ENCODE results near the gene VWA3B. TPM values are rescaled to one million over a fixed set of nuclear protein-coding genes. Genes with fewer than 3 reads are reported as not detected.

Gene VWA3B
- total RNA-seq, 4 donors from 2014 or later: 0.30 to 6.1 (median 2.5) TPM; not detected in 1

DNA sequence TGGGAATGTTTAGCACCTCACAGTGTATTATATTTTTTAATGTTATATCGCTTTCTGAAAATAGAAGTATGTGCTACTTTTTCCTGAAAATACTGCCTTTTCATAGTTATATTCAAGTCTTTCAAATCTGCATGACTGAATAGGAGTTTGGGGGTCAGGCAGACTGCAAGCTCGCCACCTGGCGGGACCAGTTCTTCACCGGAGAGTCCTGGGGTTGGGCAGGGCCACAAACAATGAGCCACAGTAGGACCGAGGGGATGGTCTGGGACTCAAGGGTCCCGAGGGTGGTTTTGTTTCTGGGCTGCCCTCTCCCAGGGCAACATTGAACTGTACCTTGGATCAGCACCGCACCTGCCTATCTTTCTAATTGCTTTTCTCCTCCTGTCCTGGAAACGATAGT is 70.6 kb downstream of the VWA3B start:
- no peak overlapping the region for H3K27ac ChIP-seq
- WGBS, 2 donors: 74 to 80% methylated on average over 8 of the region's 8 CpGs

DNA sequence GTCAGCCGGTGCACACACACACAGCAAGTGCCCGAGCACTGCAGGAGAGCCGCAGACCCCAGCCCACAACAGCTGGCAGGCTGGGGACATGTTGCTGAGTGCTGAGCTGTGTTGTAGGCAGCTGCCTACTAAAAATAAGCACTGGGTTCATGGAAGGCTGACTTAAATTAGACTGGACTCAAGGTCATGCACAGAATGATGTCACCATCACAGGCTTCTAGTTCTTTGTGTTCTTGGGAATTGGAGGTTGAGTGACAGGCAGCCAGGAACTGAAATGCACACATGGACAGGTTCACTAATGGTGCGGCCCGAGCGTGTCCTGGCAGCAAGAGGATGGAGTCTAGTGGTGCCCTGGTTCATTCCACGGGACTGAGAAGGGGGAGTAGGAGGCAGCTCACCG is 71.3 kb downstream of the VWA3B start:
- no peak overlapping the region for H3K27ac ChIP-seq
- no peak for TF ChIP-seq EP300 (IDR thresholded peaks at IDR 0.05)
- TF ChIP-seq, protein P1, sequence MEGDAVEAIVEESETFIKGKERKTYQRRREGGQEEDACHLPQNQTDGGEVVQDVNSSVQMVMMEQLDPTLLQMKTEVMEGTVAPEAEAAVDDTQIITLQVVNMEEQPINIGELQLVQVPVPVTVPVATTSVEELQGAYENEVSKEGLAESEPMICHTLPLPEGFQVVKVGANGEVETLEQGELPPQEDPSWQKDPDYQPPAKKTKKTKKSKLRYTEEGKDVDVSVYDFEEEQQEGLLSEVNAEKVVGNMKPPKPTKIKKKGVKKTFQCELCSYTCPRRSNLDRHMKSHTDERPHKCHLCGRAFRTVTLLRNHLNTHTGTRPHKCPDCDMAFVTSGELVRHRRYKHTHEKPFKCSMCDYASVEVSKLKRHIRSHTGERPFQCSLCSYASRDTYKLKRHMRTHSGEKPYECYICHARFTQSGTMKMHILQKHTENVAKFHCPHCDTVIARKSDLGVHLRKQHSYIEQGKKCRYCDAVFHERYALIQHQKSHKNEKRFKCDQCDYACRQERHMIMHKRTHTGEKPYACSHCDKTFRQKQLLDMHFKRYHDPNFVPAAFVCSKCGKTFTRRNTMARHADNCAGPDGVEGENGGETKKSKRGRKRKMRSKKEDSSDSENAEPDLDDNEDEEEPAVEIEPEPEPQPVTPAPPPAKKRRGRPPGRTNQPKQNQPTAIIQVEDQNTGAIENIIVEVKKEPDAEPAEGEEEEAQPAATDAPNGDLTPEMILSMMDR (IDR thresholded peaks at IDR 0.05): no peak
- no peak for TF ChIP-seq POLR2A (IDR thresholded peaks at IDR 0.05)
- 78 to 83% methylated on average over 8 of the region's 8 CpGs for WGBS, 2 donors

More for the DNA sequence above, 70.6 kb downstream of the VWA3B start:
- Histone ChIP-seq H3K27me3 (no peaks in the 10 kb centered on the region), H3K36me3 (no peaks in the 10 kb centered on the region), H3K4me3 (no peak overlapping the region), H3K9me3 (no peaks in the 10 kb centered on the region), H3K4me1 (peaks cover 0 to 28% (median 5%) of the 10 kb centered on the region in 4 donors)
- TF ChIP-seq EP300 (IDR thresholded peaks at IDR 0.05) (no peak), POLR2A (IDR thresholded peaks at IDR 0.05) (no peak)
- TF ChIP-seq, protein P1 (IDR thresholded peaks at IDR 0.05): no peak
- DNase-seq (ENCODE audit: low spot score in 2 of 2): no peak

DNA sequence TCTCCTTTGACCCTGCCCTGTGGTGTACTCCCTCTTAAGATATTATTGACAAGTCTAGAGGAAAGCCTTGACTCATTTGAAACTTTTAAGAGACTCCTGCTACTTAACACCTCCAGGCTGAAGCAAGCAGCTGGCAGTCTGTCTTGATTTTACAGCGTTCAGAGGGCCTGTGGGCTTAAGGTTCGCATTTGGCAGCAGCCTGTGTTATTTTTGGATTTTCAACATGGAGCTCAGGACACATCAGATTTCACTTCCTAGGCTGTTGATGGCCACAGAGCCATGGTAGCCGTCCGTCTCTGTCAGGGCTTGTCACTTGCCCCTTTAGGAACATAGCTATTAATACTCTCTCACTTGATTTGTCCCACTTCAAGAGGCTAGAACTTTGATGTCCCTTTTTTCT is 73.6 kb downstream of the VWA3B start:
- H3K4me1 ChIP-seq: peaks cover 0 to 35% (median 7%) of the 10 kb centered on the region in 4 donors
- TF ChIP-seq POLR2A (IDR thresholded peaks at IDR 0.05) (no peak), EP300 (IDR thresholded peaks at IDR 0.05) (peak in 1 of 2 donors; percentile 14)
- no peaks in the 10 kb centered on the region for H3K27me3 ChIP-seq
- peak overlapping the region in 2 of 4 donors; percentile 23 to 46 for H3K27ac ChIP-seq
- peak in 1 of 2 donors; percentile 28 for DNase-seq (ENCODE audit: low spot score in 2 of 2)
- H3K36me3 ChIP-seq: no peaks in the 10 kb centered on the region
- no peak overlapping the region for H3K4me3 ChIP-seq
- 60 to 70% methylated on average over 4 of the region's 4 CpGs for WGBS, 2 donors
- H3K9me3 ChIP-seq: no peaks in the 10 kb centered on the region

More for the DNA sequence above, 71.3 kb downstream of the VWA3B start:
- H3K4me1 ChIP-seq: peaks cover 0 to 35% (median 7%) of the 10 kb centered on the region in 4 donors
- DNase-seq (ENCODE audit: low spot score in 2 of 2): no peak
- H3K9me3 ChIP-seq: no peaks in the 10 kb centered on the region
- H3K36me3 ChIP-seq: no peaks in the 10 kb centered on the region
- no peak overlapping the region for H3K4me3 ChIP-seq
- H3K27me3 ChIP-seq: no peaks in the 10 kb centered on the region

DNA sequence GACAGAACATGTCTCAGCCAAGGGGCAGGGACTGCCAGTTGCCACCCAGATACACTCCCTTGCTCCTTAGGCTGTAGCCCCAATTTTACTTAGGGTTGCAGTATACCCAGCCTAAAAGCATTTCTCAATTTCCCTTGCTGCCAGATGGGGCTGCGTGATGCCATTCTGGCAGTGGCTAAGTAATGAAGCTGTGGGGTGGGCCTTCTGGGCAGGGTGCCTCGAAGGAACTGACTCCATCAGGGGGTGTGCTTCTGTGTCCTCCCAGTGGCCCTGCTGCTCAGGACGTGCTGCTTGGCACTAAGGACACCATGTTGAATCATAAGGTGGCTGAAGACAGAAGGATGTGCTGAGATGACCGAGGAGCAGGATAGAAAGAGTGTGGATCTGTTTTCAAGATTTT is 74.2 kb downstream of the VWA3B start:
- H3K27ac ChIP-seq: peak overlapping the region in 2 of 4 donors; percentile 46 to 85
- H3K36me3 ChIP-seq: no peaks in the 10 kb centered on the region
- H3K27me3 ChIP-seq: no peaks in the 10 kb centered on the region
- no peak overlapping the region for H3K4me3 ChIP-seq
- no peak for DNase-seq (ENCODE audit: low spot score in 2 of 2)
- TF ChIP-seq POLR2A (IDR thresholded peaks at IDR 0.05) (no peak), EP300 (IDR thresholded peaks at IDR 0.05) (no peak)
- TF ChIP-seq, protein P1 (IDR thresholded peaks at IDR 0.05): no peak
- H3K9me3 ChIP-seq: no peaks in the 10 kb centered on the region
- WGBS, 2 donors: 72 to 86% methylated on average over 4 of the region's 4 CpGs
- H3K4me1 ChIP-seq: peaks cover 0 to 35% (median 7%) of the 10 kb centered on the region in 4 donors

DNA sequence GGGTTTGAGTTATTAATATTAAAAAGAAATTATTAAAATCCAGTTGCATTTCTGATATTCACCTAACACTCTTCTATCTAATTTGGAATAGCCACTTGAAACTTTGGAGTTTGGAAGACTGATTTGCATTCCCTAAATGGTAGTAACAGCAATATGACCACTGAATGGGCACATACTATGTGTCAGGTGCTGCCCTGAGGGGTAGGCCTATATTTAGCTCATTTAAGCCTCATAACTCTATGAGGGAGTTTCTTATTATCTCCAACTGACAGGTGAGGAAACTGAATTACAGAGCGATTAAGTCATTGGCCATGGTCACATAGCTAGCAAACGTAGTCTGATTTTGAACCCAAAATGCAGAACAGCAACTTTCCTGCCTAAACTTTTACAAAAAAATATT is 77.3 kb downstream of the VWA3B start:
- no peaks in the 10 kb centered on the region for H3K27me3 ChIP-seq
- no peaks in the 10 kb centered on the region for H3K36me3 ChIP-seq
- no peaks in the 10 kb centered on the region for H3K9me3 ChIP-seq
- H3K4me3 ChIP-seq: no peak overlapping the region
- DNase-seq (ENCODE audit: low spot score in 2 of 2): no peak
- H3K4me1 ChIP-seq: peaks cover 0 to 35% (median 7%) of the 10 kb centered on the region in 4 donors
- WGBS, 2 donors: 92 to 93% methylated on average over 2 of the region's 2 CpGs
- TF ChIP-seq POLR2A (IDR thresholded peaks at IDR 0.05): no peak
- TF ChIP-seq EP300 (IDR thresholded peaks at IDR 0.05): no peak
- TF ChIP-seq, protein P1 (IDR thresholded peaks at IDR 0.05): no peak
- H3K27ac ChIP-seq: no peak overlapping the region

Data from tibial nerve (tissue), 4 donors.